ENCODE data around the gene SPACA4.
"Not testable (repeated sequence)": the region's sequence is repeated elsewhere in the genome, so short reads cannot be mapped to it uniquely, and the experiment has no call there.

SPACA4 gene

GRCh38 chr19:48606463-48607358 is at the start of gene SPACA4:
SPACA4 (plus strand) TSS chr19:48606742; CDS start chr19:48606979, 237 bp downstream.
- Mint-ChIP-seq H3K4me3 (no peak within 1 kb of the TSS), H3K9me3 (no peaks in the 10 kb centered on the region), H3K4me1 (peaks cover 4% of the 10 kb centered on the region), H3K27ac (no peak within 1 kb of the TSS), H3K27me3 (no peaks in the 10 kb centered on the region), H3K36me3 (no peaks in the 10 kb centered on the region)

- H3K4me1 Mint-ChIP-seq: no peaks in the 10 kb centered on the region
- H3K36me3 Mint-ChIP-seq: no peaks in the 10 kb centered on the region
- H3K27me3 Mint-ChIP-seq: peaks cover 1% of the 10 kb centered on the region
- no peak overlapping the region for H3K27ac Mint-ChIP-seq
- H3K4me3 Mint-ChIP-seq: no peak overlapping the region
- no peaks in the 10 kb centered on the region for H3K9me3 Mint-ChIP-seq
Observed at GRCh38 chr19:48556825-48557224, 49.7 kb upstream of the SPACA4 start.

DNA sequence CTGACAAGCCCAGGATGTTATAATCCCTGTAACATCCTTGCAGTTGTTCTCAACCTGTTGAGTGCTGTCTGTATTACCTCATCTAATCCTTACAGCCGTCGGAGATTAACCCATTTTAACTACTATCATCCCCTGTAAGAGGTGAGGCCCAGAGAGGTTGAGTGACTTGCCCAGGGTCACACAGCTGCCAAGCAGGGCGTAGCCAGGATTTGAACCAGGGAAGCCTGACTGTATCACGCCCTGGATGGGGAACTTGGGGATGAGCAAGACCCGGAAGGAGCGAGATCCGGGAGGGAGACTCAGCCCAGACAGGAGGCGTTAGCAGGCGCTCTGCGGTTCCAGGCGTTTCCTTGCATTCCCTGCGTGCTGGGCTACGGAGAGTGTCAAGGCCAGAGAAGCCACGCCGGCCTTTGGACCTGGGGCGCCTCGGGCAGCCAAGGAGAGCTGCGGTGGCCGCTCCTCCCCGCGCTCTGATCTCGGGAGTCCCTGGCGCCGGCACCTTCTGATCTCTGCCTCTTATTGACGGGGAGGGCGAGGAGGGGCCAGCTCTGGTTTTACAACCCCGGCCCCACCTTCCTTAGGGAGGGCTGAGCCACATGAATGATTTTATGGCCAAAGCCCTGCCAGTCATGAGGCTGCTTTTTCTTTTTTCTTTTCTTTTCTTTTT is 48.4 kb upstream of the SPACA4 start:
- Mint-ChIP-seq H3K36me3 (no peaks in the 10 kb centered on the region), H3K27me3 (peaks cover 1% of the 10 kb centered on the region), H3K9me3 (no peaks in the 10 kb centered on the region), H3K4me1 (no peaks in the 10 kb centered on the region), H3K27ac (no peak overlapping the region), H3K4me3 (no peak overlapping the region)

DNA sequence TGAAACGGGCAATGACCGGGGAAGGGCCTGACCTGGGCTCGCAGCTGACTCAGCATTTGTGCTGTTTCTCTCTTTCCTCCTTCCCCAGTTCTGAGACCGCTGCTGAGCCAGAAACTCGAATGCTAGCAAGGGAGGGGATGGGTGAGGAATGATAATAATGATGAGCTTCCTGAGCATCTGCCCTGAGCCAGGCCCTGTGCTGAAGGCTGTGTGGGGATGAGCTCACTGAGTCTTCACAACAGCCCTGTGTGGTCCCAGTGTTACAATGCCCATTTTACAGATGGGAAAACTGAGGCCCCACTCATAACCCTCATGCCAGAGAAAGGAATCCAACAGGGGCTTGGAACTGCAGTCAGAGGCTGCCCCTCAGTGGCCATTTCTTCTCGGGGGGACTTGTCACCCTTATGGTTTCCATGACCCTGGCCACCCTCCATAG is 46.4 kb upstream of the SPACA4 start:
- no peak overlapping the region for H3K4me3 Mint-ChIP-seq
- H3K9me3 Mint-ChIP-seq: no peaks in the 10 kb centered on the region
- H3K4me1 Mint-ChIP-seq: no peaks in the 10 kb centered on the region
- no peak overlapping the region for H3K27ac Mint-ChIP-seq
- H3K27me3 Mint-ChIP-seq: peaks cover 1% of the 10 kb centered on the region
- H3K36me3 Mint-ChIP-seq: no peaks in the 10 kb centered on the region

- H3K4me3 Mint-ChIP-seq: no peak overlapping the region
- no peaks in the 10 kb centered on the region for H3K4me1 Mint-ChIP-seq
- no peaks in the 10 kb centered on the region for H3K9me3 Mint-ChIP-seq
- H3K27ac Mint-ChIP-seq: no peak overlapping the region
- no peaks in the 10 kb centered on the region for H3K36me3 Mint-ChIP-seq
- H3K27me3 Mint-ChIP-seq: peaks cover 1% of the 10 kb centered on the region
Observed at GRCh38 chr19:48561412-48561811, 45.1 kb upstream of the SPACA4 start.

- Mint-ChIP-seq H3K27ac (no peak overlapping the region), H3K36me3 (no peaks in the 10 kb centered on the region), H3K27me3 (no peaks in the 10 kb centered on the region), H3K4me3 (no peak overlapping the region), H3K4me1 (no peaks in the 10 kb centered on the region), H3K9me3 (no peaks in the 10 kb centered on the region)
Observed at GRCh38 chr19:48565090-48565489, 41.5 kb upstream of the SPACA4 start.

- no peaks in the 10 kb centered on the region for H3K4me1 Mint-ChIP-seq
- no peak overlapping the region for H3K4me3 Mint-ChIP-seq
- H3K27ac Mint-ChIP-seq: no peak overlapping the region
- no peaks in the 10 kb centered on the region for H3K27me3 Mint-ChIP-seq
- H3K9me3 Mint-ChIP-seq: no peaks in the 10 kb centered on the region
- H3K36me3 Mint-ChIP-seq: no peaks in the 10 kb centered on the region
Observed at GRCh38 chr19:48568345-48568886, 38.1 kb upstream of the SPACA4 start.

- H3K27ac Mint-ChIP-seq: no peak overlapping the region
- no peaks in the 10 kb centered on the region for H3K4me1 Mint-ChIP-seq
- H3K36me3 Mint-ChIP-seq: no peaks in the 10 kb centered on the region
- H3K27me3 Mint-ChIP-seq: no peaks in the 10 kb centered on the region
- no peaks in the 10 kb centered on the region for H3K9me3 Mint-ChIP-seq
- H3K4me3 Mint-ChIP-seq: no peak overlapping the region
Observed at GRCh38 chr19:48569814-48570213, 36.7 kb upstream of the SPACA4 start.

DNA sequence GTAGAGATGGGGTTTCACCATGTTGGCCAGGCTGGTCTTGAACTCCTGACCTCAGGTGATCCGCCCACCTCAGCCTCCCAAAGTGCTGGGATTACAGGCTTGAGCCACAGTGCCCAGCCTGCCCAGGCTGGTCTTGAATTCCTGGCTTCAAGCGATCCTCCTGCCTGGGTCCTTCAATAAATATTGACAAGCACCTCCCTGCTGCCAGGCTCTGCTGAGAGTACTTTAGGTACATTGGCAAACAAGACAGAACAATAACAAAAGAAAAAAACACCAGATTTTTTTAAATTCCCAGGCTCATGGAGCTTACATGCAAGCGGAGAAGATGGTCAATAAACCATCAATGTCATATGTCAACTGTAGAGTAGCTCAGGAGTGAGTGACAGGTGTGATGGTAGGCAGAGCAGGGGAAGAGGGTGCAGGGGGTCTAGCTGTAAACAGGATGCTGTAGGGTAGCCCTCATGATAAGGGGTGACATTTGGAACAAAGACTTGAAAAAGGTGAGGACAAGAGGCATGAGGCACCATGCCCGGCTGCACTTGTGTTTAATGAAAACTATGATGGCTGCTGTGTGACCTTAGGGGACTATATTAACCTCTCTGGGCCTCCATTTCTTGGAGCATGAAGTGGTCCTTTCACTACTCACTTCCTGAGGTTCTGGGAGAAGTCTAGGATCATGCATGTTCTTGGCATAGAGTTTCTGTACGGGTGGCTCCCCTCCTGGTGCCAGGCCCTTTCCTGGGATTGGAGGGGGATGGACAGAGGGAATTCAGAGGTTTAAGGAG is 35.0 kb upstream of the SPACA4 start:
- Mint-ChIP-seq H3K27me3 (no peaks in the 10 kb centered on the region), H3K27ac (no peak overlapping the region), H3K36me3 (no peaks in the 10 kb centered on the region), H3K4me3 (no peak overlapping the region), H3K9me3 (no peaks in the 10 kb centered on the region), H3K4me1 (no peaks in the 10 kb centered on the region)

- no peaks in the 10 kb centered on the region for H3K36me3 Mint-ChIP-seq
- no peaks in the 10 kb centered on the region for H3K9me3 Mint-ChIP-seq
- H3K27me3 Mint-ChIP-seq: no peaks in the 10 kb centered on the region
- H3K27ac Mint-ChIP-seq: no peak overlapping the region
- no peaks in the 10 kb centered on the region for H3K4me1 Mint-ChIP-seq
- no peak overlapping the region for H3K4me3 Mint-ChIP-seq
Observed at GRCh38 chr19:48573163-48573505, 33.4 kb upstream of the SPACA4 start.

GRCh38 chr19:48575931-48576622 is 30.5 kb upstream of the SPACA4 start:
- no peaks in the 10 kb centered on the region for H3K27me3 Mint-ChIP-seq
- no peak overlapping the region for H3K27ac Mint-ChIP-seq
- no peak overlapping the region for H3K4me3 Mint-ChIP-seq
- no peaks in the 10 kb centered on the region for H3K4me1 Mint-ChIP-seq
- H3K9me3 Mint-ChIP-seq: no peaks in the 10 kb centered on the region
- no peaks in the 10 kb centered on the region for H3K36me3 Mint-ChIP-seq

DNA sequence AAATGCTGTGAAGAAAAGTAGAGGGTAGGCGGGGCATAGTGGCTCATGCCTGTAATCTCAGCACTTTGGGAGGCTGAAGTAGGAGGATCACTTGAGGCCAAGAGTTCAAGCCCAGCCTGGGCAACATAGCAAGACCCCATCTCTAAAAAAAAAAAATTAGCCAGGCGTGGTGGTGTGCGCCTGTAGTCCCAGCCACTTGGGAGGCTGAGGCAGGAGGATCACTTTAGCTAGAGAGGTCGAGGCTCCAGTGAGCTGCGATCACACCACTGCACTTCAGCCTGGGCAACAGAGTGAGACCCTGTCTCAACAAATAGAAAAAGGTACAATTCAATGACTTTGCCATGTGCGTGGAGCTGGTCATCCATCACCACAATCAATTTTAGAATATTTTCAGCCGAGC is 28.6 kb upstream of the SPACA4 start:
- H3K27ac Mint-ChIP-seq, H3K9me3 Mint-ChIP-seq, H3K36me3 Mint-ChIP-seq, H3K27me3 Mint-ChIP-seq, H3K4me3 Mint-ChIP-seq, H3K4me1 Mint-ChIP-seq: not testable (repeated sequence)

- Mint-ChIP-seq H3K9me3 (no peaks in the 10 kb centered on the region), H3K4me1 (no peaks in the 10 kb centered on the region), H3K27ac (no peak overlapping the region), H3K27me3 (no peaks in the 10 kb centered on the region), H3K4me3 (no peak overlapping the region), H3K36me3 (no peaks in the 10 kb centered on the region)
Observed at GRCh38 chr19:48578891-48579290, 27.7 kb upstream of the SPACA4 start.

DNA sequence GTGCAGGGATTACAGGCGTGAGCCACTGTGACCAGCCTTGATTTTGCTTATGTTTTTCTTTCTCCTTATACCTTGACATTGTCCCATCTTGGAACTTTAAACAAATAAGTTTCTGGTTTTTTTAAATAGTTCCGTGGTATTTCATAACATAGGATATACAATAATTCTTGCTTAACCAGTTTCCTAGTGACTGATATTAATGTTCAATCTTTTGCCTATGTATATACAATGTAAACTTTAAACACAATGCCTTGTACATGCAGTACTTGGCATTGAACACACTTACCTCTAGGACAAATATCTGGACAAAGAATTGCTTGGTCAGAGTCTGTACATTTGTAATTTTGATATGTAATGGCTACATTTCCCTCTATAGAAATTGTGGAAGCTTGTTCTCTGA is 24.4 kb upstream of the SPACA4 start:
- Mint-ChIP-seq H3K27me3 (no peaks in the 10 kb centered on the region), H3K4me1 (peaks cover 4% of the 10 kb centered on the region), H3K36me3 (no peaks in the 10 kb centered on the region), H3K9me3 (no peaks in the 10 kb centered on the region), H3K4me3 (no peak overlapping the region), H3K27ac (no peak overlapping the region)

GRCh38 chr19:48587387-48587786 is 19.2 kb upstream of the SPACA4 start:
- H3K27me3 Mint-ChIP-seq: no peaks in the 10 kb centered on the region
- no peak overlapping the region for H3K27ac Mint-ChIP-seq
- H3K4me1 Mint-ChIP-seq: peaks cover 16% of the 10 kb centered on the region
- no peaks in the 10 kb centered on the region for H3K36me3 Mint-ChIP-seq
- H3K4me3 Mint-ChIP-seq: peak overlapping the region; percentile 15
- no peaks in the 10 kb centered on the region for H3K9me3 Mint-ChIP-seq
